ENCODE results near the gene MACROD2.

DNA sequence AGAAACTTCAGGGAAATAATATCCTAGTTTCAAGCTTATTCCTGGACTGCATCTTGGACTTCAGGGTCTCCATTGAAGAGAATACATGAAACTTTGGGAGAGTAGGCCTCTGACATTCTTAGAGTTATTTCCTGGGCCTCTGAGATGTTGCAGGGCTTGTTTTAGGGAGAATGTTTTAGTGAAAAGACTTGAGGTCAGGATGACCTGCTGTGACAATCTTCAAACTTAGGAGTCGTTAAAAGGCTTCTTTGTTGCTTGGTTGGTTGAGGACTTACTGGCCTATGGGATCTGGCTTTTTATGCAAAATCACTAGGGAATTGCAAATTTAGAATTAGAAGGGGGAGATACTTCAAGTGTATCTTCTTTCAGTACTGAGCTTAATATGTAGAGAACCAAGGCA is 955.3 kb downstream of the MACROD2 start:
- no peak for TF ChIP-seq CTCF (IDR thresholded peaks at IDR 0.05)
- no peak for TF ChIP-seq ZFX (IDR thresholded peaks at IDR 0.05; ENCODE audit: borderline replicate concordance)
